ENCODE results near the gene PPM1E.

The PPM1E gene

GRCh38 chr17:58755577-58756245, at the start of gene PPM1E:
Gene PPM1E (plus strand): TSS chr17:58755854.
- no peaks in the 10 kb centered on the region for H3K36me3 ChIP-seq (ENCODE audit: insufficient read depth, low read length)
- H3K9me3 ChIP-seq (ENCODE audit: insufficient read depth, low read depth, low read length), result no peaks in the 10 kb centered on the region
- peaks cover 5% of the 10 kb centered on the region for H3K4me1 ChIP-seq (ENCODE audit: insufficient read depth, low read length, poor library complexity, severe bottlenecking)
- H2AFZ ChIP-seq (ENCODE audit: low read length), result peak within 1 kb of the TSS; percentile 94
- H3K9me2 ChIP-seq (replicated peaks; ENCODE audit: low read depth, low read length), result no peaks in the 10 kb centered on the region
- H3K4me2 ChIP-seq (ENCODE audit: low read depth, low read length, poor library complexity, severe bottlenecking), result peak within 1 kb of the TSS; percentile 82
- peak within 1 kb of the TSS; percentile 83 for H3K4me3 ChIP-seq (ENCODE audit: low read length, poor library complexity, severe bottlenecking)
- H3K9ac ChIP-seq (ENCODE audit: low read depth, low read length, poor library complexity, severe bottlenecking), result peak within 1 kb of the TSS; percentile 70
- no peaks in the 10 kb centered on the region; the same call in 1 of the 2 replicates for H3K79me2 ChIP-seq (ENCODE audit: insufficient read depth, low read length)
- H3K27me3 ChIP-seq (ENCODE audit: insufficient read depth, low read length, poor library complexity, severe bottlenecking), result no peaks in the 10 kb centered on the region
- H4K20me1 ChIP-seq (ENCODE audit: insufficient read depth, low read length, poor library complexity, severe bottlenecking), result no peaks in the 10 kb centered on the region
- no peak for TF ChIP-seq EZH2phosphoT487 (IDR thresholded peaks at IDR 0.05; ENCODE audit: borderline replicate concordance)
- TF ChIP-seq, protein P1, sequence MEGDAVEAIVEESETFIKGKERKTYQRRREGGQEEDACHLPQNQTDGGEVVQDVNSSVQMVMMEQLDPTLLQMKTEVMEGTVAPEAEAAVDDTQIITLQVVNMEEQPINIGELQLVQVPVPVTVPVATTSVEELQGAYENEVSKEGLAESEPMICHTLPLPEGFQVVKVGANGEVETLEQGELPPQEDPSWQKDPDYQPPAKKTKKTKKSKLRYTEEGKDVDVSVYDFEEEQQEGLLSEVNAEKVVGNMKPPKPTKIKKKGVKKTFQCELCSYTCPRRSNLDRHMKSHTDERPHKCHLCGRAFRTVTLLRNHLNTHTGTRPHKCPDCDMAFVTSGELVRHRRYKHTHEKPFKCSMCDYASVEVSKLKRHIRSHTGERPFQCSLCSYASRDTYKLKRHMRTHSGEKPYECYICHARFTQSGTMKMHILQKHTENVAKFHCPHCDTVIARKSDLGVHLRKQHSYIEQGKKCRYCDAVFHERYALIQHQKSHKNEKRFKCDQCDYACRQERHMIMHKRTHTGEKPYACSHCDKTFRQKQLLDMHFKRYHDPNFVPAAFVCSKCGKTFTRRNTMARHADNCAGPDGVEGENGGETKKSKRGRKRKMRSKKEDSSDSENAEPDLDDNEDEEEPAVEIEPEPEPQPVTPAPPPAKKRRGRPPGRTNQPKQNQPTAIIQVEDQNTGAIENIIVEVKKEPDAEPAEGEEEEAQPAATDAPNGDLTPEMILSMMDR (conservative IDR thresholded peaks at IDR 0.05; ENCODE audit: low read length), result no peak
- 0 out of 2 replicates have a peak, but pooled peaks cover 4% of the 10 kb centered on the region for H3F3A ChIP-seq (ENCODE audit: low read depth)

DNA sequence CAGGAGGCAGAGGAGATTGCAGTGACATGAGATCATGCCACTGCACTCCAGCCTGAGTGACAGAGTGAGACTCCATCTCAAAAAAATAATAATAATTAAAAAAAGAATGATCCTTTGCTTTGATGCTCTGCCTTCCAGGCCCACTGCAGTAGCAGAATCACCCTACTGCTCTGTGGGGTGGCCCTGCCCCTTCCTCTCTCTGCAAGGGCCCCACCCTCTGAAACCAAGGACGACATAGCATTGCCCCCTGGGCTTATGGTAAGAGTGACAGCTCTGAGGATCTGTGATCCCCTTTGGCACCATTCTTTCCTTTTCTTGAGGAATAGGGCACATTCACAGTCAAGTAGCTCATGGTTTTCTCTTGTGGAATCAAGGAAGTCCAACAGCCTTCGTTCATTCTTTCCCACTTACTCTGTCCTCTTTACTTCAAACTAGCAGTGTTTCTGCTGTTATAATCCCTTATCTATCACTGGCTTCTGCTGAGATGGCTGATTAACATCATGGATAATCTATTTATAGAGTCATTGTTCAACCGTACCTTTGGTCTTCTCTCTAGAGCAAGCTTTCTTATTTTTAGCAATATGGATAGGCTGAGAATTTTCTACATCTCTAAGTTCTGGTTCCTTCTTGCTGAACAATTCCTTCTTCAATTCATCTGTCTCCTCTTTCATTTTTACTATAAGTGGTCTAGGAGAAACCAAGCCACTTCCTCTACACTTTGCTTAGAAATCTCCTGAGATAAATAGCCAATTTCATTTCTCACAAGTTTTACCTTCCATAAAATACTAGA, 49.1 kb upstream of the PPM1E start:
- Histone ChIP-seq H3K9me3 (ENCODE audit: insufficient read depth, low read depth, low read length) (no peaks in the 10 kb centered on the region), H3K9me2 (replicated peaks; ENCODE audit: low read depth, low read length) (no peaks in the 10 kb centered on the region), H3K79me2 (ENCODE audit: insufficient read depth, low read length) (no peaks in the 10 kb centered on the region), H3K27me3 (ENCODE audit: insufficient read depth, low read length, poor library complexity, severe bottlenecking) (no peaks in the 10 kb centered on the region), H3K4me1 (ENCODE audit: insufficient read depth, low read length, poor library complexity, severe bottlenecking) (peaks cover 3% of the 10 kb centered on the region), H3K4me2 (ENCODE audit: low read depth, low read length, poor library complexity, severe bottlenecking) (no peak overlapping the region), H2AFZ (ENCODE audit: low read length) (no peak overlapping the region), H3F3A (ENCODE audit: low read depth) (no peaks in the 10 kb centered on the region), H3K9ac (ENCODE audit: low read depth, low read length, poor library complexity, severe bottlenecking) (no peak overlapping the region), H3K4me3 (ENCODE audit: low read length, poor library complexity, severe bottlenecking) (no peak overlapping the region), H3K36me3 (ENCODE audit: insufficient read depth, low read length) (peaks cover 3% of the 10 kb centered on the region; the same call in 1 of the 2 replicates), H4K20me1 (ENCODE audit: insufficient read depth, low read length, poor library complexity, severe bottlenecking) (no peaks in the 10 kb centered on the region)
- TF ChIP-seq, protein P1 (conservative IDR thresholded peaks at IDR 0.05; ENCODE audit: low read length), result no peak
- TF ChIP-seq EZH2phosphoT487 (IDR thresholded peaks at IDR 0.05; ENCODE audit: borderline replicate concordance), result no peak

DNA sequence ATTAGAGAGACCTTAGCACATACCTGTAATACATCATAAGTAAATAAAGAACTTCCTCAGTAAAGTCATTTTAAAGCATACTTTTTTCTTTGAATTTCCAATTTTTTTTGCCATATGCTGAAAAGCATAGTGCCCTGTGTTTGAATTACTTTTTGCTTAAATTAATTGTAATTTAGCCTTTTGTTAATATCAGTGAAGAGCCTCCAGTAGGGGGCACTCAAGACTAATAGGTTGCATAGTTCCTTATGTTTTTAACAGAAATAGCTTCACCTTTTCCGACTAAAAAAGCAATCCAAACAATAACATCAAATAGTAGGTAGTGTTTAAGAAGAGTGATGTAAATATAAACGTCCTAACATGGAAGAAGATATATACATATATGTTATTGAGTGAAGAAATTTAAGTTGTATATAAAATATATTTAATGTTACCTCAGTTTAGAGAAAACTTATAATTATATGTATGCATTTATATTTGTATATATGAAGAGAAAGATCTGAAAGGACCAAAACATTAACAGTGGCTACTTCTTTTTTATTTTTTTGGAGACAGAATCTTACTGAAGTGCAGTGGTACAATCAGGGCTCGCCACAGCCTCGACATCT, 44.6 kb upstream of the PPM1E start:
- H3K9ac ChIP-seq (ENCODE audit: low read depth, low read length, poor library complexity, severe bottlenecking), result no peak overlapping the region
- H2AFZ ChIP-seq (ENCODE audit: low read length), result no peak overlapping the region
- H4K20me1 ChIP-seq (ENCODE audit: insufficient read depth, low read length, poor library complexity, severe bottlenecking), result no peaks in the 10 kb centered on the region
- no peaks in the 10 kb centered on the region for H3K27me3 ChIP-seq (ENCODE audit: insufficient read depth, low read length, poor library complexity, severe bottlenecking)
- peaks cover 3% of the 10 kb centered on the region; the same call in 1 of the 2 replicates for H3K36me3 ChIP-seq (ENCODE audit: insufficient read depth, low read length)
- no peaks in the 10 kb centered on the region for H3K9me2 ChIP-seq (replicated peaks; ENCODE audit: low read depth, low read length)
- TF ChIP-seq EZH2phosphoT487 (IDR thresholded peaks at IDR 0.05; ENCODE audit: borderline replicate concordance), result no peak
- TF ChIP-seq, protein P1 (conservative IDR thresholded peaks at IDR 0.05; ENCODE audit: low read length), result peak; percentile 92
- H3K4me1 ChIP-seq (ENCODE audit: insufficient read depth, low read length, poor library complexity, severe bottlenecking), result peaks cover 3% of the 10 kb centered on the region
- no peak overlapping the region for H3K4me3 ChIP-seq (ENCODE audit: low read length, poor library complexity, severe bottlenecking)
- no peaks in the 10 kb centered on the region for H3K9me3 ChIP-seq (ENCODE audit: insufficient read depth, low read depth, low read length)
- H3F3A ChIP-seq (ENCODE audit: low read depth), result no peaks in the 10 kb centered on the region
- H3K4me2 ChIP-seq (ENCODE audit: low read depth, low read length, poor library complexity, severe bottlenecking), result no peak overlapping the region
- no peaks in the 10 kb centered on the region for H3K79me2 ChIP-seq (ENCODE audit: insufficient read depth, low read length)

Measured in Loucy (cell line).